Adipocyte (in vitro differentiated cells): ENCODE measurements around the gene OPCML.

ENCODE experiments used
- DNase-seq: peaks from one replicate; pipeline ENCODE4 v3.0.0-alpha.2; 2015; ENCODE audit warnings: low read depth
- H3K27me3 ChIP-seq: replicated peaks from 2 replicates; pipeline ENCODE4 v1.7.0; 2013; ENCODE audit warnings: mild to moderate bottlenecking, low read length, moderate library complexity; ENCODE audit not compliant: control insufficient read depth, insufficient read depth
- H3K36me3 ChIP-seq: 2 replicates; pipeline ENCODE4 v1.7.0; 2013; ENCODE audit warnings: low read length, mild to moderate bottlenecking, moderate library complexity; ENCODE audit not compliant: control insufficient read depth, insufficient read depth, severe bottlenecking
- H3K4me1 ChIP-seq: 2 replicates; pipeline ENCODE4 v1.7.0; 2013; ENCODE audit warnings: mild to moderate bottlenecking, low read length, moderate library complexity; ENCODE audit not compliant: control insufficient read depth, insufficient read depth
- H3K4me3 ChIP-seq: 2 replicates; pipeline ENCODE4 v1.7.0; 2013; ENCODE audit warnings: mild to moderate bottlenecking, low read length, moderate library complexity
- H3K9ac ChIP-seq: 2 replicates; pipeline ENCODE4 v1.7.0; 2013; ENCODE audit warnings: mild to moderate bottlenecking, low read length, moderate library complexity
- H3K9me3 ChIP-seq: 2 replicates; pipeline ENCODE4 v1.7.0; 2013; ENCODE audit warnings: mild to moderate bottlenecking, low read length, moderate library complexity; ENCODE audit not compliant: control insufficient read depth

The OPCML gene

DNA sequence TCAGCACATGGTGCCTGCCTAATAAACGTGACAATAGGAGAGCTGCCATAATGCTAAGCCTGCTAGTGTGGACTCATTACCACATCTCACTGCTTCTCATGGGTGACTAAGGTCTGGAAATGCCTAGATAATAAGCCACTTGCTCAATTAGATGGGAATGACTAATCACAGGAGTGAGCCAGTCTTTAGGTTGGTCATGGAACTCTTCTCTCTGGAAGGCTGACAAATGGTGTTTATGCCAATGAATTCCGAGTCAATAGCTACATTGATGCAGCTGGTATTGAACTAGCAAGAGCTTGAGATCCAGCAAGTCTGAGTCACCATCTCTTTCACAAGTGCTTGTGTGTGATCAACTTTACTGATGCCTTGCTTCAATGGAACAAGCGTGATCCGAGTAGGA is 334.9 kb downstream of the OPCML start:
- Histone ChIP-seq H3K9me3 (no peaks in the 10 kb centered on the region), H3K9ac (no peak overlapping the region), H3K27me3 (peaks cover 3% of the 10 kb centered on the region), H3K4me3 (no peak overlapping the region), H3K36me3 (no peaks in the 10 kb centered on the region), H3K4me1 (no peaks in the 10 kb centered on the region)
- no peak for DNase-seq

DNA sequence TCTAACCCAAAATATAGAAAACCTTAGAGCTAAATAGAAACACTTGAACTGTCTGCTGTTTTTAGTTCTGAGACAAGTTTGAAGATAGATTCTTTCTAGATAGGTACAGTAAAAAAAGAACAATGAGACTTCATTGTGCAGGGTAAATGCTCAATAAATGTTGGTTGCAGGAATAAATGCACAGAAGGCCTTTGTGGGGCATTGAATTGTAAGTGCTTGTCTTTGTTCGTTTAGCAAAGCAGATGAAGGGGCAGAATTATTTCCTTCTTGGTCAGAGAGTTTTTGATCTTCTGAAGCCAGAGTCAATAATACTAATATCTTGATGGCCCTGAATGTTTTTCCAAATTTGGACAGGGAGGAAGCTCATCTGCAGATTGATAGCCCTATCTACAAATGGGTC is 340.4 kb downstream of the OPCML start:
- peaks cover 3% of the 10 kb centered on the region for H3K27me3 ChIP-seq
- H3K4me1 ChIP-seq = no peaks in the 10 kb centered on the region
- H3K9ac ChIP-seq = no peak overlapping the region
- DNase-seq = no peak
- H3K9me3 ChIP-seq = no peaks in the 10 kb centered on the region
- no peak overlapping the region for H3K4me3 ChIP-seq
- H3K36me3 ChIP-seq = no peaks in the 10 kb centered on the region

DNA sequence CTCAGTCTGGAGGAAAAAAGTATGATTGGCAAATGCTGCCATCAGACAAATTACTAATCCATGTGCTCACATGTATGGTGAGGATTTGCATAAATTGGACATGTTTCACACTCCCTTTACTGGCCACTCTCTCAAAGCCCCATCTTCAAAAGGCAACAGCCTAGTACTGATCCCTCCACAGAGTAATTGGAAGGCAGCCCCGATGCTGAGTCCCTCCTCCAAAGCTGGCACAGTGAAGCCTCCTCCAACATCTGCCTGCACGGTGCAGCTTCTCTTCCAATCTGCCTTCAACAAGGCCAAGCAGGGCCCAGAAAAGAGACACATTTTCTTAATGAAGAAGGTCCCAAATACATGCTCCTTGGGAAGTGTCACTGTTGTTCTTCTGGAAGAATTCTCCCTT is 350.6 kb downstream of the OPCML start:
- no peak for DNase-seq
- Histone ChIP-seq H3K4me3 (no peak overlapping the region), H3K27me3 (peaks cover 9% of the 10 kb centered on the region), H3K9ac (no peak overlapping the region), H3K36me3 (no peaks in the 10 kb centered on the region), H3K4me1 (peaks cover 2% of the 10 kb centered on the region), H3K9me3 (no peaks in the 10 kb centered on the region)

DNA sequence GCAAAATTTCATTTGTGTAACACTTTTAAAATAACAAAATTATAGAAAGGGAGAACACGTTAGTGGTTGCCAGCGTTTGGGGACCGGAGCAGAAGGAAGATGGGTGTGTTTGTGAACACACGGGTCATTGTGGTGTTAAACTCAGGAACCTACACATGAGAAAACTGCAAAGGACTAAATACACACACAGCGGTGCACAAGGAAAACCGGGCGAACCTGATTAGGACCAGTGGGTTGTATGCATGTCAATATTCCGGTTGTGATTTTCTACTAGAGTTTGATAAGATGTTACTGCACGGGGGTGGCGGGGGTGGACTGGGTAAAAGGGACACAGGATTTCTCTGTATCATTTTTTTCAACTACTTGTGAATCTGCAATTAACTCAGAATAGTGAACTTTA is 351.2 kb downstream of the OPCML start:
- Histone ChIP-seq H3K4me3 (no peak overlapping the region), H3K9ac (no peak overlapping the region), H3K4me1 (peaks cover 2% of the 10 kb centered on the region), H3K27me3 (peaks cover 9% of the 10 kb centered on the region), H3K9me3 (no peaks in the 10 kb centered on the region), H3K36me3 (no peaks in the 10 kb centered on the region)
- DNase-seq = no peak

DNA sequence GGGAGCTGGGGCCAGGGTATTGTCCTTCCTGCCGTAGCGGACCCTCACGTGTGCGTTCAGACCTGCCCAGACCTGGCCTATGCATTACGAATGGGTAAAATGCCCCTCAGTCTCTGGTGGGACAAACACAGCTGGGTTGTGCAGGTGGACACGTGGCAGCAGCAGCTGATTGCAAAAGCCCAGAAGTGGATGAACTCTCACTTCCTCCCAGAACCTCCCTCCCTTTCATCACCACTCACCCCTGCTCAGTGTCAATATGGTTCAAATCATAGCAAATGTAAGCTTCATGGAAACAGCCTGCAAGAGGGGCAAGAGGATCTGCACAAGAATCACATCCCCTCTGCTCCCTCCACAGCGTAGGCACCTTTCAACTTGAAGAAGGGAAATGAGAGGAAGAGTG is 352.1 kb downstream of the OPCML start:
- H3K27me3 ChIP-seq = peaks cover 9% of the 10 kb centered on the region
- no peak overlapping the region for H3K4me3 ChIP-seq
- no peaks in the 10 kb centered on the region for H3K9me3 ChIP-seq
- no peaks in the 10 kb centered on the region for H3K36me3 ChIP-seq
- no peak overlapping the region for H3K9ac ChIP-seq
- no peak for DNase-seq
- H3K4me1 ChIP-seq = peaks cover 2% of the 10 kb centered on the region

DNA sequence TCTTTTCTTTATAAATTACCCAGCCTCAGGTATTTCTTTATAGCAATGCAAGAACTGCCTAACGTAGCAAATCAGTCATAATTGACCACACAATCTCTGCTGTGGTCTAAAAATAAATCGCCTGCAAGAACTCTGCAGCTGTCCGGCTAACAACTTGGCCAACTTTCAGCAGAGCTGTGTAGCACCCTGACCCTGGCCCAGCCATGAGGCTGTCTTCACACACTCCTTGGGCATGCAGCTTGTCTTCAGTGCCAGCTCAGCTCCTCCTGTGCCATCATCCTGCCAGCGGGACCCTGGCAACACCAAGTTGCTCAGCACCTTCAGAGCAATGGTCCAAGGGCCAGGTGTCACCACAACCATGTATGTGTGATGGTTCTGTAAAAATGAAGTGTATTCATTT is 355.6 kb downstream of the OPCML start:
- H3K27me3 ChIP-seq = peaks cover 15% of the 10 kb centered on the region
- no peak overlapping the region for H3K9ac ChIP-seq
- H3K4me3 ChIP-seq = no peak overlapping the region
- H3K36me3 ChIP-seq = no peaks in the 10 kb centered on the region
- peaks cover 2% of the 10 kb centered on the region for H3K4me1 ChIP-seq
- DNase-seq = no peak
- H3K9me3 ChIP-seq = no peaks in the 10 kb centered on the region

DNA sequence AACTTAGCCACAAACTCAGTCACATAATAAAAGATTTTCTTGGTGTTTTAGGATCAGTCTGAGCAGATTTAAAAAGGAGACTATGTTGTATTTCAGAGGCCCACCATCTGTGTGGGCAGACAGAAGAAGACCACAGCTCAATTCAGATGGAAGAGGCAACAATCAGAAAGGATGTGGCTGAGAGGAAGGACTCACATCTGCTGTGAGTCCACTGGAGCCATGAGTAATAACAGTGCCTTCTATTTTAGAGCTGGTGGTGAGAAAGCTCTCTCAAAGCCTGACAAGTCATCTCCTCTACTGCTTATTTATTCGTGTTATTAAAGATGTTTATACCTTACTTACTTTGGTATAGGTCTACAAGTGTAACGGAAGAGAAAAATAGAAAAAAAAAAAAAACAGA is 357.2 kb downstream of the OPCML start:
- Histone ChIP-seq H3K9me3 (no peaks in the 10 kb centered on the region), H3K4me1 (no peaks in the 10 kb centered on the region), H3K4me3 (no peak overlapping the region), H3K36me3 (no peaks in the 10 kb centered on the region), H3K27me3 (peaks cover 17% of the 10 kb centered on the region), H3K9ac (no peak overlapping the region)
- DNase-seq = no peak

DNA sequence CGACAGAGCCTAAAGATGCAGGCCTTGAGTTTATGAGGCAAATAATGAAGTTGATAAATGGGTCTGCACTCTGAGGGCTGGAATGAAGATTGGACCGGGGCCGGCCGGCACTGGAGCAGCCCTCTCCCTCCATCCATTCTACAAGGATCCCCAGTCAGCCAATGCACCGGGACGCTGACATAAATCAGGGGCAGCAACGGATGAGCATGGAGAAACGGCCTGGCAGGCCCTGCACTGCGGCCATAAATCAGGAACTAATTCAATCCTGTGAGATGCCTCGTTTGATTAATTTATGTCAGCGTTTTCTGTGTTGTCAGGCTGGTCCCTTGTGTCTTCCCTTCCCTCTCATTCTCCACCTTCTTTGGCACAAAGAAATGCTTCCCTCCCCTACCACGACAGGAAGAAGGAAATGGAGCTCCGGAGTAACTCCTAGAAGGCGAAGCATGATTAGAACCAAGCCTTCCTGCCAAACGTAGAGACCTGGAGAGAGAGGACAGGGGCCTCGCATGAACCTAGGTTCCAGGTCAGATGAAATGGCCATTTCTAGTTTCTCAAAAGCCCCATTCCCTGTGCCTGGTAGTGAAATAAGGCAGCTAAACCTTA is 358.4 kb downstream of the OPCML start:
- Histone ChIP-seq H3K27me3 (peaks cover 14% of the 10 kb centered on the region), H3K4me1 (no peaks in the 10 kb centered on the region), H3K36me3 (no peaks in the 10 kb centered on the region), H3K4me3 (no peak overlapping the region), H3K9ac (no peak overlapping the region), H3K9me3 (no peaks in the 10 kb centered on the region)
- no peak for DNase-seq

DNA sequence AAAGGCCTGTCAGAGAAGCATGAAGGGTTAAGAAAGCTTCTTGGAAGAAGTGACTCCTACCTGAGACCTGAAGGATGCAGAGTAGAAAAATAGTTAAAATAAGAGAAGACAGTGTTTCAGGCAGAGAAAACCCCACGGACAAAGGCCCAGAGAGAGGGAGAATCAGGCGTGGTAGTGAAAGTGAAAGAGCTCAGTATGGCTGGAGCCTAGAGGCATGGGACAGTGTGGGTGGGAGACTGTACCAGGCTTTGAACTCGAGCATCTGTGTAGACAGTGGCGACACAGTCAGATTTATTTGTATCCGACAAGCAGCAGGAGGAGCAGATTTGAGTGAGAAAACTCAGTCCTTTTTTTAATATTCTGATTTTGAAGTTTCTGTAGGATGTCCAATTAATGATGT is 360.0 kb downstream of the OPCML start:
- Histone ChIP-seq H3K4me3 (no peak overlapping the region), H3K9me3 (no peaks in the 10 kb centered on the region), H3K9ac (no peak overlapping the region), H3K27me3 (peaks cover 14% of the 10 kb centered on the region), H3K36me3 (no peaks in the 10 kb centered on the region), H3K4me1 (no peaks in the 10 kb centered on the region)
- DNase-seq = no peak

DNA sequence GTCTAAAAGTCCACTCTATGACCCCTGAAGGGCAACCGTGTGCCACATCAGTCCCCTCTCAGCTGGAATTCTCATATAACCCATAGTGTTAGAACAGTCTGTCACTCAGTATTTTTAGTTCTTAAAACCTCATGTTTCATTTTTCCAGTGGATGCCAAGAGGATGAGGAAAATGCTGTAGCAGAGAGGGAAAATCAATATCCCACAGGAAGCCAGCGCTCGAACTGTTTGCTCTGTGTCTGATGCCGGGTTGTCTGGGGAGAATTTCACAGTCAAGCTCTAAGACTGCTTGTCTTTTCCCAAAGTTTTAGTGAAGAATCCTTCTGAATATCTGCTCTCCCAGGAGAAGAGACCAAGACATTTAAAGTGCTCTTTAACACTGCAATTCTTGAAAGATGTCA is 360.9 kb downstream of the OPCML start:
- Histone ChIP-seq H3K4me1 (no peaks in the 10 kb centered on the region), H3K9ac (no peak overlapping the region), H3K4me3 (no peak overlapping the region), H3K36me3 (no peaks in the 10 kb centered on the region), H3K9me3 (no peaks in the 10 kb centered on the region), H3K27me3 (peaks cover 16% of the 10 kb centered on the region)
- no peak for DNase-seq

DNA sequence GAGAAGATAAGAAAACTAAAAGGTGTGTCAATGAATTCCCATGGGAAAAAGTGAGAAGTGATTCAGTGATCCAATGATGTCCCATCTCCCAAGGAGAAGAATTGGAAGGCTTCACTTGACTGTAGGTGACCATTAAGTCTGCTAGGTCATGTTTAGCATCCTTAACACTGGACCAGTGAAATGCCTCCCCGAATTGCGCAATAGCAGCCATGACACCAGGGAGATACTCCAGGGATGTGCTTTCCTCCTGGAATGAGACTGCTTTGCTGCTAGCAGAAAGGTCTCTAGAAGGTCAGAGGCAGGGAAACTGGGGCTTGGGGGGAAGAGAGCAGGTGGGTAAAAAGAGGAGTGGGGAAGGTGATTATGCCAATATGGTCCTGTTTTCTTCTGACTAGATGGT is 364.3 kb downstream of the OPCML start:
- peaks cover 13% of the 10 kb centered on the region for H3K27me3 ChIP-seq
- no peak overlapping the region for H3K9ac ChIP-seq
- DNase-seq = no peak
- H3K4me3 ChIP-seq = no peak overlapping the region
- no peaks in the 10 kb centered on the region for H3K4me1 ChIP-seq
- no peaks in the 10 kb centered on the region for H3K36me3 ChIP-seq
- no peaks in the 10 kb centered on the region for H3K9me3 ChIP-seq

DNA sequence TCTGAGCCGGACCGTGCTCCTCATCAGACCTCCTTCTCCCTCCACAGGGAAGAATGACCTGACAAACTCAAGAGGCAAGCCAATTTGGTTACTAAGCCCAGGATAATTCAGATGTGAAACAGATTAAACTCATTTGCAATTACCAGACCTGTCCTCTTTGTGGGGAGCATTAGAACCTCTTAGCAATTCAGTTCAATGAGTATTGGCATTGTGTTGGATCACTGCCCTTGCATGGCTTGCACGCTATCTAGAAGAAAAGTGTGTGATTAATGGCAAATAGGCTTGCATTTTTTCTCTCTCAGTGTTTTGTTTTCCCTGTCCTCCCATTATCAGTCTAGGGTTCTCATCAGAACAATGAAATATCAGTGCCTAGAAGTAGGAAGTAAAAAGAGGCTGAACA is 365.6 kb downstream of the OPCML start:
- H3K9me3 ChIP-seq = no peaks in the 10 kb centered on the region
- no peak overlapping the region for H3K4me3 ChIP-seq
- no peak overlapping the region for H3K9ac ChIP-seq
- no peaks in the 10 kb centered on the region for H3K4me1 ChIP-seq
- peaks cover 24% of the 10 kb centered on the region for H3K27me3 ChIP-seq
- DNase-seq = no peak
- H3K36me3 ChIP-seq = no peaks in the 10 kb centered on the region
